ENCODE results near the gene TFDP1. TPM values are rescaled to one million over a fixed set of nuclear protein-coding genes. Genes with fewer than 3 reads are reported as not detected.

TFDP1 gene
- total and polyA plus RNA-seq, 5 donors from 2014 or later: 31.1 to 64.3 (median 39.8) TPM

DNA sequence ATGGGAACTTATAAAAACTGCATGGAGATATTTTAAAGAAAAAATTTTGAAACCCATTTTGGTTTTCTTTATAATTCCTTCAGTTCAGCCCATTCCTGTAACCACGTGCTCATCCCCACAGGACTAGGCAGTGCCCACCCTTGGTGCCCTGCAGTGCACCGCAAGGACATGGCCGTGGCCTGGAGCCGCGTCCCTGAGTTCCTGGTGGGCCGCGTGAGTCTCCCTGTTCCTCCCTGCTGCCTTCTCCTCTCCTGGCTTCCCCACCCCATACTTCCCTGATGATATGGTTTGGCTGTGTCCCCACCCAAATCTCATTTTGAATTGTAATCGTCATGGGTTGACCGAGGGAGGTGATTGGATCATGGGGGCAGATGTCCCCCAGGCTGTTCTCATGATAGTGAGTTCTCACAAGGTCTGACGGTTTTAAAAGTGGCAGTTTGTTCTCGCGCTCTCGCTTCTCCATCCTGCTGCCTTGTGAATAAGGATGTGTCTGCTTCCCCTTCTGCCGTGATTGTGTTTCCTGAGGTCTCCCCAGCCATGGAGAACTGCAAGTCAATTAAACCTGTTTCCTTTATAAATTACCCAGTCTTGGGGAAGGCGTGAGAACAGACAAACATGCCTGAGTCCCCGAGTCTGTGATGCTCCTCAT, 31.6 kb upstream of the TFDP1 start:
- no peak overlapping the region for H3K27ac ChIP-seq (ENCODE audit: insufficient read depth, low read length, poor library complexity, severe bottlenecking)
- H3K27me3 Mint-ChIP-seq: no peaks in the 10 kb centered on the region
- H3K36me3 Mint-ChIP-seq: peaks cover 20% of the 10 kb centered on the region
- no peak overlapping the region for H3K4me3 ChIP-seq (ENCODE audit: low read depth, low read length)
- no peaks in the 10 kb centered on the region for H3K4me1 ChIP-seq (ENCODE audit: control insufficient read depth, insufficient read depth, low read length, poor library complexity, severe bottlenecking)
- no peaks in the 10 kb centered on the region for H3K9me3 Mint-ChIP-seq
- no peak overlapping the region for H3K4me3 Mint-ChIP-seq
- no peaks in the 10 kb centered on the region for H3K27me3 ChIP-seq (ENCODE audit: control insufficient read depth, insufficient read depth, low read length)
- no peak for ATAC-seq (ENCODE audit: low read depth in 2 of 2)
- H3K9me3 ChIP-seq (ENCODE audit: control insufficient read depth in 2 of 2, low read length in 2 of 2): no peaks in the 10 kb centered on the region
- H3K4me1 Mint-ChIP-seq: no peaks in the 10 kb centered on the region
- H3K27ac Mint-ChIP-seq: peak overlapping the region in 1 of 3 donors; percentile 11
- peaks cover 26% of the 10 kb centered on the region for H3K36me3 ChIP-seq (ENCODE audit: control insufficient read depth, insufficient read depth, low read length)
- no peak for DNase-seq

- H3K36me3 ChIP-seq (ENCODE audit: control insufficient read depth, insufficient read depth, low read length): peaks cover 26% of the 10 kb centered on the region
- no peak for DNase-seq
- H3K9me3 Mint-ChIP-seq: no peaks in the 10 kb centered on the region
- H3K27me3 ChIP-seq (ENCODE audit: control insufficient read depth, insufficient read depth, low read length): no peaks in the 10 kb centered on the region
- no peak overlapping the region for H3K4me3 ChIP-seq (ENCODE audit: low read depth, low read length)
- H3K4me3 Mint-ChIP-seq: no peak overlapping the region
- no peaks in the 10 kb centered on the region for H3K4me1 ChIP-seq (ENCODE audit: control insufficient read depth, insufficient read depth, low read length, poor library complexity, severe bottlenecking)
- H3K4me1 Mint-ChIP-seq: no peaks in the 10 kb centered on the region
- H3K36me3 Mint-ChIP-seq: peaks cover 20% of the 10 kb centered on the region
- ATAC-seq (ENCODE audit: low read depth in 2 of 2): no peak
- H3K27ac ChIP-seq (ENCODE audit: insufficient read depth, low read length, poor library complexity, severe bottlenecking): no peak overlapping the region
- no peaks in the 10 kb centered on the region for H3K27me3 Mint-ChIP-seq
- peak overlapping the region in 1 of 3 donors; percentile 11 for H3K27ac Mint-ChIP-seq
- H3K9me3 ChIP-seq (ENCODE audit: control insufficient read depth in 2 of 2, low read length in 2 of 2): no peaks in the 10 kb centered on the region
Measured at GRCh38 chr13:113553511-113554332, 30.8 kb upstream of the TFDP1 start.

GRCh38 chr13:113554333-113554700, 30.2 kb upstream of the TFDP1 start:
- no peak for DNase-seq
- H3K27ac Mint-ChIP-seq: no peak overlapping the region

DNA sequence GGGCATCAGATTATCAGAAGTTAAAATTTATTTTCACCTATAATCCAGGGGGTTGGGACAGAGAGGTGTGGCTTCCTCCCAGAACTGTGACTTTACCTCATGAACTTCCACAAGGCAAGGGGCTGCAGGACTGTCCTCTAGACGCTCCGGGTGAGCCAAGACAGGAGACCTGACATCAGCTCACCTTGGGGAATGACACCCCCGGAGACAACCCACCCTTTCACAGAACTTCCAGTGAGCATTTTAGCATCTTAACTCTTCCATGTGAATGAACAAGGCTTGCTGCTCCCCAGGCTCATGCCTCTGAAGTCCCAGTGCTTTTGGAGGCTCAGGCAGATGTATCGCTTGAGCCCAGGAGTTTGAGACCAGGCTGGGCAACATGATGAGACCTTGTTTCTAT, 29.4 kb upstream of the TFDP1 start:
- H3K4me3 ChIP-seq (ENCODE audit: low read depth, low read length): no peak overlapping the region
- H3K36me3 Mint-ChIP-seq: peaks cover 16% of the 10 kb centered on the region
- H3K9me3 ChIP-seq (ENCODE audit: control insufficient read depth in 2 of 2, low read length in 2 of 2): no peaks in the 10 kb centered on the region
- H3K36me3 ChIP-seq (ENCODE audit: control insufficient read depth, insufficient read depth, low read length): peaks cover 22% of the 10 kb centered on the region
- no peak overlapping the region for H3K27ac ChIP-seq (ENCODE audit: insufficient read depth, low read length, poor library complexity, severe bottlenecking)
- H3K4me3 Mint-ChIP-seq: no peak overlapping the region
- H3K27me3 Mint-ChIP-seq: no peaks in the 10 kb centered on the region
- no peak for ATAC-seq (ENCODE audit: low read depth in 2 of 2)
- H3K4me1 Mint-ChIP-seq: no peaks in the 10 kb centered on the region
- H3K4me1 ChIP-seq (ENCODE audit: control insufficient read depth, insufficient read depth, low read length, poor library complexity, severe bottlenecking): no peaks in the 10 kb centered on the region
- no peaks in the 10 kb centered on the region for H3K27me3 ChIP-seq (ENCODE audit: control insufficient read depth, insufficient read depth, low read length)
- no peak for DNase-seq
- no peak overlapping the region for H3K27ac Mint-ChIP-seq
- no peaks in the 10 kb centered on the region for H3K9me3 Mint-ChIP-seq

More at GRCh38 chr13:113554333-113554700, 30.2 kb upstream of the TFDP1 start:
- Mint-ChIP-seq H3K4me3 (no peak overlapping the region), H3K36me3 (peaks cover 18% of the 10 kb centered on the region), H3K27me3 (no peaks in the 10 kb centered on the region), H3K4me1 (no peaks in the 10 kb centered on the region), H3K9me3 (no peaks in the 10 kb centered on the region)
- Histone ChIP-seq H3K4me1 (ENCODE audit: control insufficient read depth, insufficient read depth, low read length, poor library complexity, severe bottlenecking) (no peaks in the 10 kb centered on the region), H3K36me3 (ENCODE audit: control insufficient read depth, insufficient read depth, low read length) (peaks cover 24% of the 10 kb centered on the region), H3K9me3 (ENCODE audit: control insufficient read depth in 2 of 2, low read length in 2 of 2) (no peaks in the 10 kb centered on the region), H3K27me3 (ENCODE audit: control insufficient read depth, insufficient read depth, low read length) (no peaks in the 10 kb centered on the region), H3K4me3 (ENCODE audit: low read depth, low read length) (no peak overlapping the region), H3K27ac (ENCODE audit: insufficient read depth, low read length, poor library complexity, severe bottlenecking) (no peak overlapping the region)
- ATAC-seq (ENCODE audit: low read depth in 2 of 2): no peak

- Mint-ChIP-seq H3K9me3 (no peaks in the 10 kb centered on the region), H3K27ac (no peak overlapping the region)
- no peak for DNase-seq
Measured at GRCh38 chr13:113557013-113557412, 27.5 kb upstream of the TFDP1 start.

GRCh38 chr13:113558461-113558860, 26.1 kb upstream of the TFDP1 start:
- Histone ChIP-seq H3K9me3 (ENCODE audit: control insufficient read depth in 2 of 2, low read length in 2 of 2) (no peaks in the 10 kb centered on the region), H3K4me1 (ENCODE audit: control insufficient read depth, insufficient read depth, low read length, poor library complexity, severe bottlenecking) (no peaks in the 10 kb centered on the region), H3K27me3 (ENCODE audit: control insufficient read depth, insufficient read depth, low read length) (no peaks in the 10 kb centered on the region), H3K27ac (ENCODE audit: insufficient read depth, low read length, poor library complexity, severe bottlenecking) (no peak overlapping the region), H3K36me3 (ENCODE audit: control insufficient read depth, insufficient read depth, low read length) (peaks cover 2% of the 10 kb centered on the region), H3K4me3 (ENCODE audit: low read depth, low read length) (no peak overlapping the region)
- H3K36me3 Mint-ChIP-seq: no peaks in the 10 kb centered on the region
- H3K27me3 Mint-ChIP-seq: no peaks in the 10 kb centered on the region
- DNase-seq (no peak), ATAC-seq (ENCODE audit: low read depth in 2 of 2) (no peak)
- H3K9me3 Mint-ChIP-seq: no peaks in the 10 kb centered on the region
- H3K27ac Mint-ChIP-seq: no peak overlapping the region
- peaks cover 0 to 4% (median 1%) of the 10 kb centered on the region in 4 donors for H3K4me1 Mint-ChIP-seq
- H3K4me3 Mint-ChIP-seq: peak overlapping the region in 1 of 4 donors; percentile 65

More at GRCh38 chr13:113557013-113557412, 27.5 kb upstream of the TFDP1 start:
- Mint-ChIP-seq H3K27me3 (no peaks in the 10 kb centered on the region), H3K36me3 (peaks cover 6% of the 10 kb centered on the region), H3K4me3 (no peak overlapping the region), H3K4me1 (no peaks in the 10 kb centered on the region)
- Histone ChIP-seq H3K4me3 (ENCODE audit: low read depth, low read length) (no peak overlapping the region), H3K27me3 (ENCODE audit: control insufficient read depth, insufficient read depth, low read length) (no peaks in the 10 kb centered on the region), H3K36me3 (ENCODE audit: control insufficient read depth, insufficient read depth, low read length) (peaks cover 6% of the 10 kb centered on the region), H3K27ac (ENCODE audit: insufficient read depth, low read length, poor library complexity, severe bottlenecking) (no peak overlapping the region), H3K9me3 (ENCODE audit: control insufficient read depth in 2 of 2, low read length in 2 of 2) (no peaks in the 10 kb centered on the region), H3K4me1 (ENCODE audit: control insufficient read depth, insufficient read depth, low read length, poor library complexity, severe bottlenecking) (no peaks in the 10 kb centered on the region)
- ATAC-seq (ENCODE audit: low read depth in 2 of 2): no peak

- Mint-ChIP-seq H3K4me1 (peaks cover 0 to 4% (median 3%) of the 10 kb centered on the region in 4 donors), H3K9me3 (no peaks in the 10 kb centered on the region), H3K27ac (no peak overlapping the region), H3K27me3 (no peaks in the 10 kb centered on the region), H3K4me3 (no peak overlapping the region), H3K36me3 (no peaks in the 10 kb centered on the region)
- Histone ChIP-seq H3K27ac (ENCODE audit: insufficient read depth, low read length, poor library complexity, severe bottlenecking) (no peak overlapping the region), H3K4me1 (ENCODE audit: control insufficient read depth, insufficient read depth, low read length, poor library complexity, severe bottlenecking) (no peaks in the 10 kb centered on the region), H3K36me3 (ENCODE audit: control insufficient read depth, insufficient read depth, low read length) (no peaks in the 10 kb centered on the region), H3K4me3 (ENCODE audit: low read depth, low read length) (no peak overlapping the region), H3K9me3 (ENCODE audit: control insufficient read depth in 2 of 2, low read length in 2 of 2) (no peaks in the 10 kb centered on the region), H3K27me3 (ENCODE audit: control insufficient read depth, insufficient read depth, low read length) (no peaks in the 10 kb centered on the region)
- ATAC-seq (ENCODE audit: low read depth in 2 of 2): no peak
- no peak for DNase-seq
Measured at GRCh38 chr13:113559061-113559460, 25.5 kb upstream of the TFDP1 start.

Measured in CD4-positive, CD25-positive, alpha-beta regulatory T cell (primary cell).